SK-N-MC (cell line): Measurements from ENCODE around the gene BLOC1S5.
A peak's percentile ranks its signal among the peaks of the same experiment; 100 is the strongest.
"Not testable (repeated sequence)": the region's sequence is repeated elsewhere in the genome, so short reads cannot be mapped to it uniquely, and the experiment has no call there.

Experiments
- DNase-seq: peaks from one replicate; pipeline ENCODE4 v3.0.0-alpha.2; 2011; ENCODE audit warnings: low read depth, low spot score
- H3K27ac ChIP-seq: fragments of 200-600 bp; sonication (generic); 2 replicates; pipeline ENCODE4 v1.5.1; 2016; ENCODE audit warnings: mixed run types
- H3K36me3 ChIP-seq: fragments of 200-600 bp; sonication (generic); 2 replicates; pipeline ENCODE4 v1.6.1; 2017; ENCODE audit warnings: antibody characterized with exemption, low read length, mixed read lengths; ENCODE audit not compliant: insufficient read depth
- H3K4me3 ChIP-seq: fragments of 200-600 bp; sonication (generic); 2 replicates; pipeline ENCODE4 v1.5.1; 2016
- H3K9ac ChIP-seq: fragments of 200-600 bp; sonication (generic); 2 replicates; pipeline ENCODE4 v1.8.0; 2017; ENCODE audit warnings: mixed run types, mixed read lengths; ENCODE audit not compliant: insufficient read length
- H3K9me3 ChIP-seq: fragments of 200-600 bp; sonication (generic); 2 replicates; pipeline ENCODE4 v1.6.1; 2017; ENCODE audit warnings: low read depth, mild to moderate bottlenecking, antibody characterized with exemption, low read length, moderate library complexity, mixed read lengths
- EZH2 ChIP-seq: fragments of 200-600 bp; sonication (generic); IDR thresholded peaks from one replicate; pipeline ENCODE4 v1.6.1; 2017; ENCODE audit warnings: antibody characterized with exemption
- FOXP2 ChIP-seq: optimal IDR thresholded peaks from 2 replicates; pipeline ENCODE3; 2011; ENCODE audit warnings: mild to moderate bottlenecking, moderate library complexity; ENCODE audit not compliant: insufficient read depth; ENCODE audit errors: extremely low read length, control extremely low read depth
- POLR2AphosphoS5 ChIP-seq: IDR thresholded peaks from 2 replicates; pipeline ENCODE4 v1.6.1; 2012; ENCODE audit warnings: mild to moderate bottlenecking, low read depth, low read length, borderline replicate concordance

Gene BLOC1S5

DNA sequence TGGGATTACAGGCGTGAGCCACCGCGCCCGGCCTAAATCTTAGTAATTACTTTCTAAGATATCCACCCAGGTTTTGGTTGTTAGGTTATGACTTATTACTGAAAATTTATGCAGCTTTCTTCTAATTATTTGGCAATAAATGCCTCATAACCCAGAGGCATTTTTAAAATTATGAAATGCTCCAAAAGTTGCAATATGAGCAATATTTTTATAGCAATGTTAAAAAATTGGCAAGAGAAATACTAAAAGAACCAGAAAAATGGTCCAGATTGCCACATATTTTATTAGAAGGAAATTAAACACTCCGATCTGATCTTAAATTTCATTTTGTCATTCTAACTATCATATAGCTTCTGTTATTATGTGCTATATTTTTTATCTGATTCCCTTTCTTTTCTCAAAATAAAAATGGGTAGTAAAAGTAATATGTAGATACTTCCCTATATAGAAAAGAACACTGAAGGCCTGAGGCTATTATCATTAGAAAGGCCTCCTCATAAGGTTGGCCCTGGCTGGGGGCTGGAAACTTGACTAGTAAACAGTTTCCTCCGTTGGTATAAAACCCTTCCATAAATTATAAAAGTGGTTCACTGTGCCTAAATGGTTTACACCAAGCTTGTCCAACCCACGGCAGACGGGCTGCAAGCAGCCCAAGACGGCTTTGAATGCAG, 22.1 kb downstream of the BLOC1S5 start:
- H3K4me3 ChIP-seq: peak overlapping the region; percentile 45
- peak; percentile 55 for DNase-seq
- peaks cover 32% of the 10 kb centered on the region for H3K36me3 ChIP-seq
- no peak overlapping the region for H3K9ac ChIP-seq
- peak overlapping the region; percentile 90 for H3K27ac ChIP-seq
- H3K9me3 ChIP-seq: no peaks in the 10 kb centered on the region
- TF ChIP-seq FOXP2: no peak
- TF ChIP-seq EZH2: no peak
- TF ChIP-seq POLR2AphosphoS5: no peak; the same call in 1 of the 2 replicates

DNA sequence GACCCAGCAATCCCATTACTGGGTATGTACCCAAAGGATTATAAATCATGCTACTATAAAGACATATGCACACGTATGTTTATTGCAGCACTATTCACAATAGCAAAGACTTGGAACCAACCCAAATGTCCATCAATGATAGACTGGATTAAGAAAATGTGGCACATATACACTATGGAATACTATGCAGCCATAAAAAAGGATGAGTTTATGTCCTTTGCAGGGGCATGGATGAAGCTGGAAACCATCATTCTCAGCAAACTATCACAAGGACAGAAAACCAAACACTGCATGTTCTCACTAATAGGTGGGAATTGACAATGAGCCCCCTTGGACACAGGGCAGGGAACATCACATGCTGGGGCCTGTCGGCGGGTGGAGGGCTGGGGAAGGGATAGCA, 30.1 kb downstream of the BLOC1S5 start:
- H3K9ac ChIP-seq, H3K4me3 ChIP-seq, H3K9me3 ChIP-seq, DNase-seq, H3K27ac ChIP-seq: not testable (repeated sequence)
- H3K36me3 ChIP-seq: peaks cover 26% of the 10 kb centered on the region

DNA sequence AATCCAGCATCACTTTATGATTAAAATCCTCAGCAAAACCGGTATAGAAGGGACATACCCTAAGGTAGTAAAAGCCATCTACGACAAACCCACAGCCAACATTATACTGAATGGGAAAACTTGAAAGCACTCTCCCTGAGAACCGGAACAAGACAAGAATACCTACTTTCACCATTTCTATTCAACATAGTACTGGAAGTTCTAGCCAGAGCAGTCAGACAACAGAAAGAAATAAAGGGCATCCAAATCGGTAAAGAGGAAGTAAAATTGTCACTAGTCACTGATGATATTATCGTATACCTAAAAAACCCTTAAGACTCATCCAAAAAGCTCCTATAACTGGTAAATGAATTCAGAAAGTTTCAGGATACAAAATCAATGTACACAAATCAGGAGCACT, 33.3 kb downstream of the BLOC1S5 start:
- Histone ChIP-seq H3K4me3 (no peak overlapping the region), H3K36me3 (peaks cover 6% of the 10 kb centered on the region), H3K27ac (no peak overlapping the region), H3K9ac (no peak overlapping the region), H3K9me3 (no peaks in the 10 kb centered on the region)
- TF ChIP-seq POLR2AphosphoS5: no peak
- TF ChIP-seq EZH2: no peak
- no peak for TF ChIP-seq FOXP2
- DNase-seq: no peak

DNA sequence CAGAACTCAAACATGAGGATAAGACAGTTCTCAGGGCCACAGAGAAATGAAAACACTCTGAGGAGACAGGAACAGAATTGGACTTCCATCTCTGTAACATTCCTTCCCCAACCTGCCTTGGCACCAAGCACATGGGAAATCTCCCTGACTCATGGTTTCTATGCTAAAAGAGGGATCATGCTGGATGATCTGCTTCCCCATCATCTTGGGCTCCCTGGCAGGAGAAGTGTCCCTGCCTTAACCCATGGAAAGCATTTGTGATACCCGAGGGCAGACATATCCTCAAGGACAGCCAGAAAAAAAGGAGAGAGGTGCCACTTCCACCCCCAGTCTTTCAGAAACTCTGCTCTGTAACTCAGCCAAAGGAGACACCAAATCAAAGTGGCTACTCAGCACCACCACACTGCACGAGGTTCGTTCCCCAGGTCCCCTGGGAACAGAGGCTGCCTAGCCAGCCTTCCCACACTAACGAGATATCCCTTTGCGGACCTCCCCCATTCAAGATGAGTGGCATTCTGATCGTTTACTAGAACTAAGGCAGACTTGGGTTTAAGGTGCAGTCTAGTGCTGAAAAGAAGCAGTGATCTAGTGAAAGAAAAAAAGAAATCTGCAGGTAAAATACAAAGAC, 34.8 kb downstream of the BLOC1S5 start:
- no peak for DNase-seq
- H3K4me3 ChIP-seq: peak overlapping the region; percentile 64

DNA sequence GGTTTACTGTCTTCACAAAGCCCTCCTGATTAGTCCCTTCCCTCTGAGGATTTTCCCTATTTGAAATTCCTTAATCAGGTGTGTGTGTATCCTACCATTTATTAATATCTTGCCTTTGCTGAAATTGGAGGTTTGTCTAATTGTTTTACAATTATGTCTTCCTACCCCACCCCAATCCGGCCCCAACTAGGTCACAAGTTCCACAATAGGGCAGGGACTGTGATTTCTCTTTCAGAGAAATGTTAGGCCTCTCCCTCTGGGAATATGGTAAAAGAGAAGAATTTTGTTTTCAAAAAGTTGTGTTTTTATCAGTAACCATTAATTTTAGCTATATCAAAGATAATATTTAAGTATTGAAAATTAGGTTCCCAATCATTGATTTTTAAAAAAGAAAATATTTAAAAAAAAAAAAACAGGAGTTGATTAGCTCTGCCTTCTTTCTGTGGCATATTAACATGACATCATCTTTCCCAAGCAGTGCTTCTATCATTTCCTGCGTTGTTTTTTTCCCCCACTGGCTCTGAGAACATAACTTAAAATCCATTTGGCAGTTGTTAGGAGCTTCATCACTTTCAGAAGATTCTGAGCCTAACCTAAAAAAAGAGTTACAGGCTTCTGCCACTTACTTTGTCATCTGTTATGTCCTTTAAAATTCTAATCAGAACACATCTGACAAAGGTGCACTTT, 36.1 kb downstream of the BLOC1S5 start:
- no peak overlapping the region for H3K4me3 ChIP-seq
- no peaks in the 10 kb centered on the region for H3K9me3 ChIP-seq
- peak overlapping the region; percentile 64; the same call in 1 of the 2 replicates for H3K27ac ChIP-seq
- DNase-seq: no peak
- TF ChIP-seq POLR2AphosphoS5 (no peak), EZH2 (no peak), FOXP2 (no peak)
- H3K36me3 ChIP-seq: no peaks in the 10 kb centered on the region; the same call in 1 of the 2 replicates
- H3K9ac ChIP-seq: peak overlapping the region; percentile 38

More for the DNA sequence above, 34.8 kb downstream of the BLOC1S5 start:
- Histone ChIP-seq H3K36me3 (no peaks in the 10 kb centered on the region; the same call in 1 of the 2 replicates), H3K27ac (peak overlapping the region; percentile 64), H3K9ac (peak overlapping the region; percentile 44), H3K9me3 (no peaks in the 10 kb centered on the region)
- TF ChIP-seq POLR2AphosphoS5 (no peak), EZH2 (no peak), FOXP2 (no peak)

DNA sequence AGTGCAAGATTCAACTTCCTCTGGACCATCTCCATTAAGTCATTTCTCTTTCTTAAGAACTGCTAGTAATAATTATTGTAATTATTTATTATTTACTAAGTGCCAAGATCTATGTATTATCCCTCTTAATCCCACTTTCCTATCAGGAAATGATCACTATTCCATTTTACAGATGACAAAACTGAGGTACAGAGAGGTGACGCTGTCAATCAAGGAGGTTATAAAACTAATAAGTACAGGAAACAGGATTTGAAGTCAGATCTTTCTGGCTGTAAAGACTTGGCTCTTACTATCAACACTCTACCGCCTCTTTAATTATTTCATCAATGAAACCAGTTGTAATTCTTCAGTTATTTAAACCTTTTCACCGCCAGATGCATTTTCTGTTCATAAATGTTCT, 37.4 kb downstream of the BLOC1S5 start:
- TF ChIP-seq POLR2AphosphoS5 (no peak), EZH2 (no peak), FOXP2 (no peak)
- no peaks in the 10 kb centered on the region; the same call in 1 of the 2 replicates for H3K36me3 ChIP-seq
- no peaks in the 10 kb centered on the region for H3K9me3 ChIP-seq
- H3K9ac ChIP-seq: no peak overlapping the region
- no peak overlapping the region for H3K27ac ChIP-seq
- DNase-seq: no peak
- H3K4me3 ChIP-seq: no peak overlapping the region

DNA sequence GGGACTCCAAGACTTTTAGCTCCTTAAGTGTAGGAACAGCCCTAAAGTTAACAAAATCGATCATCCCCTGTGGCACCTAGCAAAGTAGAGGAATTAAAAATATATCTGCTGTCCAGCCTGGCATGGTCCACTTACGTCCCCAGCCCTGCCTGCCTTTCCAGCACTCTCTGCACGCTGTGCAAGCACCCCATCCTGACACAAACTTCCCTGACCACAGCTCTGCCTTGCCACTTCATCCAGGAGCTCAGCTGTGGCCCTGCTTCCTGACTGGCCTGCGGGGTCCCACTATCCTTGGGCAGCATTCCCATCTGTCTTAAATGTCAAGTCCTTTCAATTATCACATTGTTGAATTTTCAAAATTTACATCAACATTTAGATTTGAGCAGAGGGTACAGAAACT, 39.0 kb downstream of the BLOC1S5 start:
- Histone ChIP-seq H3K27ac (no peak overlapping the region), H3K9ac (no peak overlapping the region), H3K4me3 (no peak overlapping the region), H3K9me3 (no peaks in the 10 kb centered on the region), H3K36me3 (no peaks in the 10 kb centered on the region)
- TF ChIP-seq EZH2 (no peak), FOXP2 (no peak), POLR2AphosphoS5 (no peak)
- no peak for DNase-seq

DNA sequence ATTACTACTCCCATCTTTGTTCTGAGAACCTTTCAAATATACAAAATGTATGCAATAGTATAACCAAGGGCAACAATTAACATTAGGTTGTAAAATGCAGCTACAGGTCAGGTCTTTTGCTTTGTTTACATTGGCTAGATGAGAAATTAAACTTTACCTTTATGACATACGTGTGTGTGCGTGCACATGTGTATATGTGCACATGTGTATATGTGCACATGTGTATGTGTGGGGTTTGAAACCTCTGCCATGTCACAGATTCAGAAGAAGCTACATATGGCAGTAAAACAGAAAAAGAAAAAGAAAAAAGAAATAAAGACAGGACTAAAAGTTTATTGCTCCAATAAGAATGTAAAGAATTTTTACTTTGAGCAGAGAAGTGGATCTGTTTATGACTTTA, 40.6 kb downstream of the BLOC1S5 start:
- H3K27ac ChIP-seq: no peak overlapping the region
- H3K9me3 ChIP-seq: no peaks in the 10 kb centered on the region
- H3K36me3 ChIP-seq: no peaks in the 10 kb centered on the region
- no peak overlapping the region for H3K4me3 ChIP-seq
- no peak for DNase-seq
- H3K9ac ChIP-seq: no peak overlapping the region
- TF ChIP-seq POLR2AphosphoS5: no peak
- TF ChIP-seq EZH2: no peak
- no peak for TF ChIP-seq FOXP2

DNA sequence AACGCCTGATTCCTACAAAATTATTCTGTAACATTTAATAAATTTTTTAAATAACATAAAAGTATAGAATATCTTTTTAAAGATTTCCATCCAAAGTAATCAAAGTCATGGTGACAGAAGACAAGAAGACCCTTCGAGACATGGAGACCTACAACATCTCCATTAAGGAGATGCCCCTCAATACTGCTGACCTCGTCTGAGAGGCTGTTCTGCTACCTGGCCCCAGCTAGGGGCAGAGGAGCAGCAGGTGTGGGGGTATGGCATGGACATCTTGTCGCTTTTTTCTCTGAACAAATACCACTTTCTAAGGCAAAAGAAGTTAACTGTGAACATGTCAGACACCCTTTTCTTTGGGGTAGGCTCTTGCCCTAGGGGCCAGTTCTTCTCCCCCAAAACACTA, 44.1 kb downstream of the BLOC1S5 start:
- TF ChIP-seq POLR2AphosphoS5 (no peak), EZH2 (no peak), FOXP2 (no peak)
- H3K4me3 ChIP-seq: no peak overlapping the region
- no peak for DNase-seq

More for the DNA sequence above, 44.1 kb downstream of the BLOC1S5 start:
- no peaks in the 10 kb centered on the region for H3K9me3 ChIP-seq
- H3K36me3 ChIP-seq: peaks cover 4% of the 10 kb centered on the region
- no peak overlapping the region for H3K9ac ChIP-seq
- no peak overlapping the region for H3K27ac ChIP-seq
